HCT116 (cell line): ENCODE data around the gene DNM3. TPM values are rescaled to one million over a fixed set of nuclear protein-coding genes. Genes with fewer than 3 reads are reported as not detected.
A peak's percentile ranks its signal among the peaks of the same experiment; 100 is the strongest.

Source experiments
- ATAC-seq: fragments of 200-7000 bp; cut with Tn5 transposase; 2 replicates; pipeline ENCODE4 v1.9.1; 2020; ENCODE audit warnings: mild to moderate bottlenecking, moderate library complexity
- BruUV-seq: library from RNA; stranded (reverse); fragments of 400-500 nt; replicated peaks from 2 replicates; lab custom pipeline; 2021; lab: Mats Ljungman, UMichigan
- CTCF ChIA-PET: fragments of 300-600 bp; sonication (Branson Sonifier 250); formaldehyde crosslinking; loops from one replicate; lab custom pipeline; 2021; ENCODE audit warnings: antibody characterized with exemption; lab: Charles Lee
- POLR2A ChIA-PET: fragments of 300-600, 350-600 bp; sonication (Branson Sonifier 250); formaldehyde crosslinking; loops from one replicate; lab custom pipeline; 2021; ENCODE audit warnings: antibody characterized with exemption; lab: Charles Lee
- RAD21 ChIA-PET, 2 experiments: fragments of 300-600 bp; sonication (Branson Sonifier 250); formaldehyde crosslinking; loops; one replicate each; lab custom pipeline; 2023; ENCODE audit warnings: low total read pairs in 2 of 2; ENCODE audit not compliant: uncharacterized antibody in 2 of 2, unreplicated experiment in 2 of 2, low non-redundant PET in 1 of 2; lab: Charles Lee
- DNase-seq: peaks from one replicate; pipeline ENCODE4 v3.0.0-alpha.2; 2010; ENCODE audit warnings: low read depth, low spot score
- H2AFZ ChIP-seq: fragments of 200-600 bp; shearing (Covaris generic), sonication (generic); 2 replicates; pipeline ENCODE4 v1.6.1; 2017; ENCODE audit warnings: low read depth, mixed run types, mixed read lengths, antibody characterized with exemption, low read length; ENCODE audit not compliant: poor library complexity, severe bottlenecking
- H3K27ac ChIP-seq: 2 replicates; pipeline ENCODE4 v1.5.1; 2012; ENCODE audit warnings: low read depth, low read length
- H3K27me3 ChIP-seq: fragments of 200-600 bp; sonication (generic); 2 replicates; pipeline ENCODE4 v1.6.1; 2016; ENCODE audit warnings: mixed run types, low read length, mixed read lengths; ENCODE audit not compliant: insufficient read depth
- H3K36me3 ChIP-seq, 2 experiments: fragments of 200-500 bp in 1 of 2; fragments of 200-600 bp in 1 of 2; sonication (Bioruptor generic) in 1 of 2; sonication (generic) in 1 of 2; 2 replicates each; pipeline versions ENCODE4 v1.5.1 to v1.6.1; 2014 to 2016; ENCODE audit warnings: low read length in 2 of 2, inconsistent platforms in 1 of 2, mixed read lengths in 1 of 2, mixed run types in 1 of 2; ENCODE audit not compliant: insufficient read depth in 2 of 2, control insufficient read depth in 1 of 2
- H3K4me1 ChIP-seq, 2 experiments: fragments of 200-600 bp in 1 of 2; sonication (generic) in 1 of 2; 2 replicates each; pipeline versions ENCODE4 v1.5.1 to v1.6.1; 2012 to 2017; ENCODE audit warnings: low read length in 2 of 2, inconsistent platforms in 1 of 2, mild to moderate bottlenecking in 1 of 2, mixed read lengths in 1 of 2, mixed run types in 1 of 2, moderate library complexity in 1 of 2; ENCODE audit not compliant: insufficient read depth in 2 of 2, control insufficient read depth in 1 of 2
- H3K4me2 ChIP-seq: fragments of 200-600 bp; sonication (generic); 2 replicates; pipeline ENCODE4 v1.6.1; 2017; ENCODE audit warnings: mixed run types, low read length, mixed read lengths
- H3K4me3 ChIP-seq, 2 experiments: fragments of 200-600 bp in 1 of 2; sonication (generic) in 1 of 2; replicated peaks in 1 of 2; 2 replicates each; pipeline ENCODE4 v1.5.1; 2011 to 2016; ENCODE audit warnings: low read length in 2 of 2, control low read depth in 1 of 2, low read depth in 1 of 2, mild to moderate bottlenecking in 1 of 2, mixed read lengths in 1 of 2, mixed run types in 1 of 2
- H3K79me2 ChIP-seq: fragments of 200-600 bp; sonication (generic); 2 replicates; pipeline ENCODE4 v1.6.1; 2017; ENCODE audit warnings: mild to moderate bottlenecking, mixed run types, low read length, moderate library complexity, mixed read lengths; ENCODE audit not compliant: insufficient read depth
- H3K9ac ChIP-seq: fragments of 200-600 bp; sonication (generic); 2 replicates; pipeline ENCODE4 v1.6.1; 2016; ENCODE audit warnings: low read length, mixed read lengths
- H3K9me2 ChIP-seq: fragments of 200-600 bp; sonication (generic), shearing (Covaris generic); 2 replicates; pipeline ENCODE4 v1.6.1; 2017; ENCODE audit warnings: mixed run types, mild to moderate bottlenecking, moderate library complexity; ENCODE audit not compliant: insufficient read depth
- H3K9me3 ChIP-seq, 2 experiments: fragments of 200-500 bp in 1 of 2; fragments of 200-600 bp in 1 of 2; sonication (Bioruptor generic) in 1 of 2; sonication (generic) in 1 of 2; 2 replicates each; pipeline ENCODE4 v1.6.1; 2014 to 2017; ENCODE audit warnings: low read length in 2 of 2, mixed read lengths in 2 of 2, inconsistent platforms in 1 of 2, low read depth in 1 of 2, mild to moderate bottlenecking in 1 of 2, mixed run types in 1 of 2, moderate library complexity in 1 of 2; ENCODE audit not compliant: control insufficient read depth in 1 of 2, insufficient read depth in 1 of 2
- H4K20me1 ChIP-seq: fragments of 200-600 bp; sonication (generic), shearing (Covaris generic); 2 replicates; pipeline ENCODE4 v1.6.1; 2017; ENCODE audit warnings: mixed run types, mild to moderate bottlenecking, moderate library complexity; ENCODE audit not compliant: insufficient read depth
- intact Hi-C: fragments of 100-400 bp; cut with micrococcal nuclease; formaldehyde crosslinking; loops from 2 replicates; pipeline ENCODE4 v1.10.0; 2022
- total RNA-seq: library from RNA; stranded (reverse); gene quantifications from one replicate; pipeline ENCODE4 v1.2.1, GENCODE V29; 2021; ENCODE audit not compliant: unreplicated experiment
- TF ChIP-seq, protein P1 (sequence below), 3 experiments: fragments of 200-600 bp in 1 of 3; sonication (generic) in 1 of 3; IDR thresholded peaks in 2 of 3; conservative IDR thresholded peaks in 1 of 3; 2 replicates each; pipeline ENCODE4 v1.5.1; 2012 to 2017; ENCODE audit warnings: low read depth in 2 of 3, low read length in 2 of 3, antibody characterized with exemption in 1 of 3, borderline replicate concordance in 1 of 3, control low read depth in 1 of 3, mild to moderate bottlenecking in 1 of 3, mixed read lengths in 1 of 3, mixed run types in 1 of 3, moderate library complexity in 1 of 3; ENCODE audit not compliant: insufficient read depth in 1 of 3
- TF ChIP-seq, protein P2 (sequence below): IDR thresholded peaks from 2 replicates; pipeline ENCODE4 v1.6.1; 2012; ENCODE audit warnings: low read depth

DNM3 gene
- total RNA-seq, 1 experiment from 2014 or later: 3.1 TPM

DNA sequence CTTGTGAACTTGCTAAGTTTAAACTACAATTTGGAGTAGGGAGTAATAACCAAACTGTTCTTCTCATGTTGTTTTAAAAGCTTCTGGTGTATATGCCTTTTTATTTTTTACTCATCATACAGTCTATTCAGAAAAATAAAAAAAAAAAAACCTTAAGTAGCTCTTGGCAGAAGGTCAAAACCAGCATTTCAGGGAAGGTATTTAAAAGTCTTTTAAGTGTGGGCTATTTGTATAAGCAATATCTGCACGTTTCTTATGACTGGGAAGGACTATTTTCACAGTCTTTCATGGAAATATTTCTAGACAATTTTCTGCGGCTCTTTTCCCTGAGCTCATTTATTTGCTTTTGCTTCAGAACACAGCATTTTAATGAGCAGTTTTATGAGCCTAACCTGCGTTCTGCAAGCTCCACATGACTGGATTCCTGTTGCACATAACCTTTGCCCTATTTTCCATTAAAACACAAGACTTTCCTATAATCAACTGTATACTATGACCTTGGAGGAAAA, 518.2 kb downstream of the DNM3 start:
- H4K20me1 ChIP-seq: no peaks in the 10 kb centered on the region
- POLR2A ChIA-PET: no interaction called here
- TF ChIP-seq, protein P1, sequence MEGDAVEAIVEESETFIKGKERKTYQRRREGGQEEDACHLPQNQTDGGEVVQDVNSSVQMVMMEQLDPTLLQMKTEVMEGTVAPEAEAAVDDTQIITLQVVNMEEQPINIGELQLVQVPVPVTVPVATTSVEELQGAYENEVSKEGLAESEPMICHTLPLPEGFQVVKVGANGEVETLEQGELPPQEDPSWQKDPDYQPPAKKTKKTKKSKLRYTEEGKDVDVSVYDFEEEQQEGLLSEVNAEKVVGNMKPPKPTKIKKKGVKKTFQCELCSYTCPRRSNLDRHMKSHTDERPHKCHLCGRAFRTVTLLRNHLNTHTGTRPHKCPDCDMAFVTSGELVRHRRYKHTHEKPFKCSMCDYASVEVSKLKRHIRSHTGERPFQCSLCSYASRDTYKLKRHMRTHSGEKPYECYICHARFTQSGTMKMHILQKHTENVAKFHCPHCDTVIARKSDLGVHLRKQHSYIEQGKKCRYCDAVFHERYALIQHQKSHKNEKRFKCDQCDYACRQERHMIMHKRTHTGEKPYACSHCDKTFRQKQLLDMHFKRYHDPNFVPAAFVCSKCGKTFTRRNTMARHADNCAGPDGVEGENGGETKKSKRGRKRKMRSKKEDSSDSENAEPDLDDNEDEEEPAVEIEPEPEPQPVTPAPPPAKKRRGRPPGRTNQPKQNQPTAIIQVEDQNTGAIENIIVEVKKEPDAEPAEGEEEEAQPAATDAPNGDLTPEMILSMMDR (IDR thresholded peaks at IDR 0.05 in 2 of 3, conservative IDR thresholded peaks at IDR 0.05 in 1 of 3; ENCODE audit: borderline replicate concordance in 1 of 3, insufficient read depth in 1 of 3, low read depth in 2 of 3, low read length in 2 of 3): no peak
- TF ChIP-seq, protein P2, sequence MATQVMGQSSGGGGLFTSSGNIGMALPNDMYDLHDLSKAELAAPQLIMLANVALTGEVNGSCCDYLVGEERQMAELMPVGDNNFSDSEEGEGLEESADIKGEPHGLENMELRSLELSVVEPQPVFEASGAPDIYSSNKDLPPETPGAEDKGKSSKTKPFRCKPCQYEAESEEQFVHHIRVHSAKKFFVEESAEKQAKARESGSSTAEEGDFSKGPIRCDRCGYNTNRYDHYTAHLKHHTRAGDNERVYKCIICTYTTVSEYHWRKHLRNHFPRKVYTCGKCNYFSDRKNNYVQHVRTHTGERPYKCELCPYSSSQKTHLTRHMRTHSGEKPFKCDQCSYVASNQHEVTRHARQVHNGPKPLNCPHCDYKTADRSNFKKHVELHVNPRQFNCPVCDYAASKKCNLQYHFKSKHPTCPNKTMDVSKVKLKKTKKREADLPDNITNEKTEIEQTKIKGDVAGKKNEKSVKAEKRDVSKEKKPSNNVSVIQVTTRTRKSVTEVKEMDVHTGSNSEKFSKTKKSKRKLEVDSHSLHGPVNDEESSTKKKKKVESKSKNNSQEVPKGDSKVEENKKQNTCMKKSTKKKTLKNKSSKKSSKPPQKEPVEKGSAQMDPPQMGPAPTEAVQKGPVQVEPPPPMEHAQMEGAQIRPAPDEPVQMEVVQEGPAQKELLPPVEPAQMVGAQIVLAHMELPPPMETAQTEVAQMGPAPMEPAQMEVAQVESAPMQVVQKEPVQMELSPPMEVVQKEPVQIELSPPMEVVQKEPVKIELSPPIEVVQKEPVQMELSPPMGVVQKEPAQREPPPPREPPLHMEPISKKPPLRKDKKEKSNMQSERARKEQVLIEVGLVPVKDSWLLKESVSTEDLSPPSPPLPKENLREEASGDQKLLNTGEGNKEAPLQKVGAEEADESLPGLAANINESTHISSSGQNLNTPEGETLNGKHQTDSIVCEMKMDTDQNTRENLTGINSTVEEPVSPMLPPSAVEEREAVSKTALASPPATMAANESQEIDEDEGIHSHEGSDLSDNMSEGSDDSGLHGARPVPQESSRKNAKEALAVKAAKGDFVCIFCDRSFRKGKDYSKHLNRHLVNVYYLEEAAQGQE: no peak
- H3K9ac ChIP-seq: no peak overlapping the region
- H3K9me2 ChIP-seq: no peaks in the 10 kb centered on the region
- ATAC-seq (no peak), DNase-seq (no peak)
- H3K36me3 ChIP-seq: no peaks in the 10 kb centered on the region
- RAD21 ChIA-PET: no interaction called here
- intact Hi-C loops: no loop called here
- H3K4me3 ChIP-seq: no peak overlapping the region; a peak in 1 of 4 replicates
- no peaks in the 10 kb centered on the region for H3K9me3 ChIP-seq
- no peaks in the 10 kb centered on the region for H3K79me2 ChIP-seq
- peaks cover 48 to 52% of the 10 kb centered on the region in 2 experiments for H3K4me1 ChIP-seq
- H2AFZ ChIP-seq: peak overlapping the region; percentile 6
- BruUV-seq: no TSS peak
- H3K27ac ChIP-seq: peak overlapping the region; percentile 52; the same call in 1 of the 2 replicates
- CTCF ChIA-PET: interaction anchor here (1.6 kb wide), 1 partner anchor 40 kb away, joined by 8 read pairs; no protein-coding TSS in a partner anchor
- peak overlapping the region; percentile 41 for H3K4me2 ChIP-seq
- H3K27me3 ChIP-seq: no peaks in the 10 kb centered on the region; the same call in 1 of the 2 replicates
